Common myeloid progenitor, CD34-positive (primary cell): ENCODE data around the gene THSD7B.

Experiments
- CTCF ChIA-PET: fragments of 350-600 bp; sonication (Branson Sonifier 250); formaldehyde crosslinking; loops from one replicate; lab custom pipeline; 2021; ENCODE audit warnings: antibody characterized with exemption; lab: Charles Lee
- POLR2A ChIA-PET: fragments of 350-600 bp; sonication (Branson Sonifier 250); formaldehyde crosslinking; loops from one replicate; lab custom pipeline; 2021; ENCODE audit warnings: antibody characterized with exemption; lab: Charles Lee
- DNase-seq, 3 donors: peaks; one replicate each; pipeline versions ENCODE4 v3.0.0 to v3.0.0-alpha.2; 2013
- H3K27ac ChIP-seq, 2 experiments: 1 replicate in 1 of 2; 2 replicates in 1 of 2; pipeline ENCODE4 v1.7.0; 2013; ENCODE audit warnings: inconsistent platforms in 2 of 2, low read length in 2 of 2, mild to moderate bottlenecking in 2 of 2, low read depth in 1 of 2, moderate library complexity in 1 of 2; ENCODE audit not compliant: severe bottlenecking in 2 of 2, insufficient read depth in 1 of 2, poor library complexity in 1 of 2
- H3K27me3 ChIP-seq, 5 experiments: replicated peaks in 2 of 5; 1 replicate in 3 of 5; 2 replicates in 2 of 5; pipeline versions ENCODE4 v1.6.1 to v1.7.0; 2013; ENCODE audit warnings: low read length in 4 of 5, mild to moderate bottlenecking in 2 of 5, moderate library complexity in 2 of 5, inconsistent platforms in 1 of 5; ENCODE audit not compliant: insufficient read depth in 5 of 5, control insufficient read depth in 4 of 5
- H3K36me3 ChIP-seq, 4 experiments: 1 replicate in 2 of 4; 2 replicates in 2 of 4; pipeline versions ENCODE4 v1.6.1 to v1.7.0; 2013; ENCODE audit warnings: low read length in 3 of 4, control low read depth in 1 of 4, mild to moderate bottlenecking in 1 of 4; ENCODE audit not compliant: control insufficient read depth in 4 of 4, insufficient read depth in 4 of 4
- H3K4me1 ChIP-seq, 4 experiments: 1 replicate in 3 of 4; 2 replicates in 1 of 4; pipeline versions ENCODE4 v1.6.1 to v1.7.1; 2013; ENCODE audit warnings: low read length in 3 of 4, mild to moderate bottlenecking in 3 of 4, control low read depth in 1 of 4, inconsistent platforms in 1 of 4, moderate library complexity in 1 of 4; ENCODE audit not compliant: control insufficient read depth in 4 of 4, insufficient read depth in 4 of 4; ENCODE audit errors: control extremely low read depth in 1 of 4
- H3K4me3 ChIP-seq, 7 experiments: 1 replicate in 4 of 7; 2 replicates in 3 of 7; pipeline versions ENCODE4 v1.5.1 to v1.7.0; 2013; ENCODE audit warnings: mild to moderate bottlenecking in 7 of 7, low read length in 6 of 7, moderate library complexity in 6 of 7, inconsistent platforms in 2 of 7, low read depth in 2 of 7, control low read depth in 1 of 7; ENCODE audit not compliant: insufficient read depth in 4 of 7, control insufficient read depth in 1 of 7; ENCODE audit errors: extremely low read depth in 1 of 7
- H3K9me3 ChIP-seq, 5 experiments: 1 replicate in 4 of 5; 2 replicates in 1 of 5; pipeline versions ENCODE4 v1.6.1 to v1.7.1; 2013; ENCODE audit warnings: low read length in 4 of 5, mild to moderate bottlenecking in 2 of 5, inconsistent platforms in 1 of 5, low read depth in 1 of 5, moderate library complexity in 1 of 5; ENCODE audit not compliant: control insufficient read depth in 4 of 5, insufficient read depth in 2 of 5; ENCODE audit errors: control extremely low read depth in 1 of 5
- WGBS: methylation state at CpG from one replicate; pipeline ENCODE4 v1.1.5; 2013; ENCODE audit not compliant: insufficient coverage; 5-methylcytosine and 5-hydroxymethylcytosine counted together

THSD7B gene

DNA sequence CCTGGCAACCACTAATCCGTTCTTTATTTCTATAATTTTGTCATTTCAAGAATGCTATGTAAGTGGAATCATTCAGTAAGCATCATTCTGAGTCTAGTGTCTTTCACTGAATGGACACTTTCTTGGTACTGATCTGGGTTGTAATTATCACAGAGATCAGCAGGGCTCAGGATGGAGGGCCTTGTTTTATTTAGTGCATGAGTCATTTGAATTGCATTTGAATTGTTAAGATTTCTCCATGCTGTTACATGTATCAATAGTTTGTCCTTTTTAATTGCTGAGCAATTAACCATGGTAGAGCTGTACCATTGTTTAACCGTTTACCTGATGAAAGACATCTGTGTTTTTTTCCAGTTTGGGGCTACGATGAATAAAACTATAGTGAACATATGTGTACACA, 256.4 kb downstream of the THSD7B start:
- CTCF ChIA-PET = no interaction called here
- WGBS = no CpG with 5 or more reads among the region's 3 CpGs
- Histone ChIP-seq H3K36me3 (no peaks in the 10 kb centered on the region), H3K27ac (no peak overlapping the region), H3K27me3 (no peaks in the 10 kb centered on the region), H3K4me1 (no peaks in the 10 kb centered on the region), H3K9me3 (no peaks in the 10 kb centered on the region), H3K4me3 (no peak overlapping the region)
- POLR2A ChIA-PET = no interaction called here
- no peak for DNase-seq

DNA sequence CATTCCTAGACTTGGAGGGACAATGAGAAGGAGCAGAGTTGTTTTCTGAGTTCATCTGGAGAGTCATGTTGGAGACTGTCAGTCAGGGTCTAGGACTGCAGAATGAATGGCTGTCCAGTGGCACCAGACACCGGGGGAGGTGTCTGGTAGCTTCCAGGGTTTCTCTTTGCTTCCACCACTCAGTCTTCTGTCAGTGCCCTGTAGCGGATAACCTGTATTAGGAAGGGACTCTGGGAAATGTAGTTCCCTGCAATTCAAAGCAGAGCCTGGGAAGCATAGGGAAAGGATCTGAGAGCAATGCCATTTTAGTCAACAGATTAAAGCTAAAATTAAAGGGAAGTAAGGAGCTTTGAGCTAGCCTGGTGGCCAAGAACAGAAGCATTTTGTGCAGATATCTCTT, 257.9 kb downstream of the THSD7B start:
- WGBS = 92% methylated on average over 2 of the region's 2 CpGs
- CTCF ChIA-PET = no interaction called here
- POLR2A ChIA-PET = no interaction called here

GRCh38 chr2:137031731-137032130, 266.4 kb downstream of the THSD7B start:
- H3K36me3 ChIP-seq = no peaks in the 10 kb centered on the region
- WGBS = 100% methylated on average over 4 of the region's 4 CpGs
- no peak overlapping the region for H3K4me3 ChIP-seq
- H3K27me3 ChIP-seq = peaks cover 0 to 2% (median 0%) of the 10 kb centered on the region in 5 experiments
- no peaks in the 10 kb centered on the region for H3K4me1 ChIP-seq
- no peak for DNase-seq
- CTCF ChIA-PET = no interaction called here
- no peak overlapping the region for H3K27ac ChIP-seq
- H3K9me3 ChIP-seq = no peaks in the 10 kb centered on the region
- POLR2A ChIA-PET = no interaction called here

More for the DNA sequence above, 257.9 kb downstream of the THSD7B start:
- Histone ChIP-seq H3K27ac (no peak overlapping the region), H3K4me1 (no peaks in the 10 kb centered on the region), H3K4me3 (no peak overlapping the region), H3K27me3 (no peaks in the 10 kb centered on the region), H3K36me3 (no peaks in the 10 kb centered on the region), H3K9me3 (no peaks in the 10 kb centered on the region)
- DNase-seq = no peak

DNA sequence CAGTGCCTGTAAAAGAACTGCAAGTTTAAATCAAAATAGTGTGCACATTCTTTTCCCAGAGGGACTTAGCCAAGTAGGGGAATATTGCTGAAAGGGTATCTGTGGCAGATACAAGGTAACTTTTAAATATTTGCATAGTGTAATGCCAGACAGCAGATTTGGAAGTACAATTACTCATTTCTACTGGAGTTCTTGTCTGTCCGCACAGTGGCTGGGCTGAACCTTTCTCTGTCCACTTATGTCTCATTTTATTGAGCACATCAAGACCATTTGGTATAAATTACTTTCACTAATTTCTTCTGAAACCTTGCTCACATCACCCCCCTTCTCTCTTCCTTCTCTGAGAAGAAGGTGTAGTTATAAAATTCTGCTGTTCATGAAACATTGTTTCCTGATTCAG, 271.3 kb downstream of the THSD7B start:
- ChIA-PET POLR2A (no interaction called here), CTCF (no interaction called here)
- Histone ChIP-seq H3K36me3 (no peaks in the 10 kb centered on the region), H3K9me3 (no peaks in the 10 kb centered on the region), H3K4me3 (no peak overlapping the region), H3K27me3 (peaks cover 0 to 2% (median 0%) of the 10 kb centered on the region in 5 experiments), H3K27ac (no peak overlapping the region), H3K4me1 (no peaks in the 10 kb centered on the region)
- WGBS = 100% methylated on average over 1 of the region's 1 CpG
- DNase-seq = no peak

- Histone ChIP-seq H3K4me3 (no peak overlapping the region), H3K27ac (no peak overlapping the region), H3K4me1 (no peaks in the 10 kb centered on the region), H3K9me3 (no peaks in the 10 kb centered on the region), H3K27me3 (no peaks in the 10 kb centered on the region), H3K36me3 (no peaks in the 10 kb centered on the region)
- ChIA-PET POLR2A (no interaction called here), CTCF (no interaction called here)
- WGBS = 93% methylated on average over 2 of the region's 2 CpGs
- no peak for DNase-seq
These were observed 274.3 kb downstream of the THSD7B start for GRCh38 chr2:137039482-137040152.

DNA sequence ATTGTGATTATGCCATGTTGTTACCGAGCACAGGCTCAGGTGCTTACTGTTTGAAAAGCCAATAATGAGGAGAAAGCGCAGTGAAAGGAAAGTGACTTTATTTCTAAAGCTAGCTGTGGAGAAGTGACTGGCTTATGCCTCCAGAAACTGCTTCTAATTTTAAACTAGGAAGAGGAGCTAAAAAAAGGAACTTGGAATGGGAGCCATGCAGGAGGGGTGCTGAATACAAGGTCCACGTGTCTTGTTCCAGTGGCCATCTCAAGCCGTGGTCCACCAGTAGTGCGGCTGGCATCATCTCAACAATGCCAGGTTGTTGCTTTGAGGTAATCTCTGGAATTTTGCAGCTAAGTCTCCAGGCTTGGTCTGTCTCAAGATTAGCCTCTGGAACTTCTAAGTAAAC, 282.0 kb downstream of the THSD7B start:
- H3K27ac ChIP-seq = no peak overlapping the region
- no peaks in the 10 kb centered on the region for H3K9me3 ChIP-seq
- H3K4me3 ChIP-seq = no peak overlapping the region
- ChIA-PET POLR2A (no interaction called here), CTCF (interaction anchor here (2.3 kb wide), 1 partner anchor 12 kb away, joined by 7 read pairs; no protein-coding TSS in a partner anchor)
- H3K4me1 ChIP-seq = no peaks in the 10 kb centered on the region
- WGBS = 89% methylated on average over 5 of the region's 5 CpGs
- H3K27me3 ChIP-seq = no peaks in the 10 kb centered on the region
- DNase-seq = no peak
- H3K36me3 ChIP-seq = no peaks in the 10 kb centered on the region

- WGBS = 86% methylated on average over 4 of the region's 5 CpGs
- Histone ChIP-seq H3K9me3 (no peaks in the 10 kb centered on the region), H3K4me3 (no peak overlapping the region), H3K27me3 (no peaks in the 10 kb centered on the region), H3K27ac (no peak overlapping the region), H3K4me1 (no peaks in the 10 kb centered on the region), H3K36me3 (no peaks in the 10 kb centered on the region)
- POLR2A ChIA-PET = no interaction called here
- CTCF ChIA-PET = interaction anchor here (2.3 kb wide), 1 partner anchor 13 kb away, joined by 7 read pairs; no protein-coding TSS in a partner anchor
- no peak for DNase-seq
These were observed 283.1 kb downstream of the THSD7B start for GRCh38 chr2:137048455-137048854.
